Measurements from ENCODE around the gene TOB1. TPM values are rescaled to one million over a fixed set of nuclear protein-coding genes. Genes with fewer than 3 reads are reported as not detected.

TOB1 gene
- total RNA-seq, 1 experiment from 2014 or later: 86.0 TPM

DNA sequence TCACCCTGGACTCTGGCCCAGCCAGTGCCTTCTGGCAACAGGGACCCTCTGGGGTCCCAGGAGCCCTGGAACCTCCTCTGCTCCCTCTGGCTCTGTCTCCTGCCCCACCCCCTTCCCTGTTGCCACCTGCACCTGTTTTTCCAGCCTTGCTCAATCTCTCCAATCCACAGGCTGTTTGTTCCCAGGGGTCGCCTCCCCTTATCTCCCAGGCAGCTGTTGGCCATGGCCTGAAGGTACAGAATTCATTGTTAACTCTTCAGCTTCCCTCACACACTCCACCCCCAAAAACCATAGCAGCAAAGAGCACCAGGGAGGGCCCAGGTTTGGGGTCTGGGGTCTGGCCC is 39.3 kb upstream of the TOB1 start (continued):
- TF ChIP-seq, protein P1, sequence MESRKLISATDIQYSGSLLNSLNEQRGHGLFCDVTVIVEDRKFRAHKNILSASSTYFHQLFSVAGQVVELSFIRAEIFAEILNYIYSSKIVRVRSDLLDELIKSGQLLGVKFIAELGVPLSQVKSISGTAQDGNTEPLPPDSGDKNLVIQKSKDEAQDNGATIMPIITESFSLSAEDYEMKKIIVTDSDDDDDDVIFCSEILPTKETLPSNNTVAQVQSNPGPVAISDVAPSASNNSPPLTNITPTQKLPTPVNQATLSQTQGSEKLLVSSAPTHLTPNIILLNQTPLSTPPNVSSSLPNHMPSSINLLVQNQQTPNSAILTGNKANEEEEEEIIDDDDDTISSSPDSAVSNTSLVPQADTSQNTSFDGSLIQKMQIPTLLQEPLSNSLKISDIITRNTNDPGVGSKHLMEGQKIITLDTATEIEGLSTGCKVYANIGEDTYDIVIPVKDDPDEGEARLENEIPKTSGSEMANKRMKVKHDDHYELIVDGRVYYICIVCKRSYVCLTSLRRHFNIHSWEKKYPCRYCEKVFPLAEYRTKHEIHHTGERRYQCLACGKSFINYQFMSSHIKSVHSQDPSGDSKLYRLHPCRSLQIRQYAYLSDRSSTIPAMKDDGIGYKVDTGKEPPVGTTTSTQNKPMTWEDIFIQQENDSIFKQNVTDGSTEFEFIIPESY (IDR thresholded peaks at IDR 0.05; ENCODE audit: extremely low read depth, insufficient replicate concordance, low read length): no peak

DNA sequence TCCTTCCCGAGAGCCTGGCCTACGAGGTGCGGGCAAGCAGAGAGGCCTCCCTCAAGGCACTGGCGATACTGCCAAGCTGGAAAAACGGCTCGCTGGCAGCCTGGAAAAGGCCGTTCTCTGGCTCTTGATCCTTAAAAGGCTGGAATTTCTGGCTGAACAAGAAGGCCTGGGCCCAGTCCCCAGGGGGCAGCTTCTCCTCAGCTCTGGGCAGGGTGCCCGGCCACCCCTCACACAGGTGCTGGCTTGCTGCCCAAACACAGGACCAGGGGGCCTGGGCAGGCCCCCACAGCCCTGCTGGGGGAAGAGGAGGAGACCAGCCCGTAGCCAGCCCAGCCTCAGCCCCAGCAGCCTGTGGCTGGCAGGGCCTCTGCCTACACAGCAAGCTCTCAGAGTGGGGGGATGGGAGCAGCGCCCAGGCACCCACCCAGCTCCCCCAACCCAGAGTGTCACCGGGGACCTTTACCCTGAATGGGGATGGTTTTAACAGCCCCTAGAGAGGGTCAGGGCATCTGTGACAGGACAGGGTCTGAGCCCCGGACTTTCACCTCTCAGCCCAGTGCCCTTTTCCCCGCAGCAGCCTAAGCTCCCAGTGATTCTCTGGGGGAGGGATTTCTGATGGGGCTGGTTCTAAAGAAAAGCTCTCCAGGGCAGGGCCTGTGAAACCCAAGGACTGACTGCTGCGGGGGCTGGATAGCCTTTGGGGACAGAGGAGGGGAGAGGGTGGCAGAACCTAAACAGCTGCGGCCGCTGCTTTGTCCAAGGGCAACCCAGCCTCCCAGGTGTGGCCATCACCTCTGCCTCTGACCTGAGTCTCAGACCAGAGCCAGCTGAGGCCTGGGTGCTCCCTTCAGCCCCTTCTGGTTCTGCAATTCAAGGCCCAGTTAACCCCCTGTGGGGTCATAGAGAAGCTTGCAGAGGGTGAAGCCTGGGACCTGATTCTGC is 38.6 kb upstream of the TOB1 start:
- Histone ChIP-seq H3K79me2 (ENCODE audit: insufficient read depth, low read length) (no peaks in the 10 kb centered on the region), H3K9me3 (ENCODE audit: control insufficient read depth in 1 of 2, insufficient read depth in 1 of 2, low read depth in 1 of 2, low read length in 2 of 2) (no peaks in the 10 kb centered on the region), H3K27ac (ENCODE audit: low read depth, low read length) (peak overlapping the region; percentile 4; the same call in 1 of the 2 replicates), H3K4me3 (replicated peaks in 1 of 2; ENCODE audit: low read depth in 1 of 2, low read length in 2 of 2) (no peak overlapping the region), H3K4me1 (ENCODE audit: control insufficient read depth in 1 of 2, insufficient read depth in 2 of 2, low read length in 2 of 2) (peaks cover 24 to 29% of the 10 kb centered on the region in 2 experiments), H3K9ac (ENCODE audit: low read length) (0 out of 2 replicates have a peak overlapping the region, but pooled peaks have one; percentile 1), H4K20me1 (ENCODE audit: insufficient read depth) (no peaks in the 10 kb centered on the region), H3K36me3 (ENCODE audit: control insufficient read depth in 1 of 2, insufficient read depth in 2 of 2, low read length in 2 of 2) (no peaks in the 10 kb centered on the region), H3K27me3 (ENCODE audit: insufficient read depth, low read length) (no peaks in the 10 kb centered on the region), H2AFZ (ENCODE audit: low read depth, low read length, poor library complexity, severe bottlenecking) (no peak overlapping the region), H3K9me2 (ENCODE audit: insufficient read depth) (no peaks in the 10 kb centered on the region), H3K4me2 (ENCODE audit: low read length) (peak overlapping the region; percentile 10; the same call in 1 of the 2 replicates)
- TF ChIP-seq ZFX (IDR thresholded peaks at IDR 0.05) (peak; percentile 52; the same call in 1 of the 2 replicates), JUND (IDR thresholded peaks at IDR 0.05) (no peak), SRF (IDR thresholded peaks at IDR 0.05; ENCODE audit: low read depth) (no peak)
- intact Hi-C loops (cut with micrococcal nuclease): no loop called here
- POLR2A ChIA-PET: interaction anchor here (1.1 to 3.4 kb wide), 2 partner anchors 13 to 38 kb away, joined by 3 to 28 read pairs; partner anchors contain the start of gene TOB1
- CTCF ChIA-PET: no interaction called here
- peak; percentile 35 for ATAC-seq
- BruUV-seq (replicated peaks): no TSS peak
- RAD21 ChIA-PET (ENCODE audit: low non-redundant PET in 1 of 2, low total read pairs in 2 of 2, uncharacterized antibody in 2 of 2, unreplicated experiment in 2 of 2): no interaction called here
- no peak for DNase-seq (ENCODE audit: low read depth, low spot score)
